Middle frontal gyrus (tissue), 1 donor: ENCODE measurements around the gene TYW1B.
"Not testable (repeated sequence)": the region's sequence is repeated elsewhere in the genome, so short reads cannot be mapped to it uniquely, and the experiment has no call there.

Experiments used
- DNase-seq: peaks from one replicate; pipeline ENCODE4 v3.0.0-alpha.2; 2015; ENCODE audit warnings: low spot score; ENCODE audit errors: extremely low spot score

The TYW1B gene

GRCh38 chr7:72700548-72700947 is 127.5 kb downstream of the TYW1B start:
- not testable (repeated sequence) for DNase-seq

- not testable (repeated sequence) for DNase-seq
These were observed 130.9 kb downstream of the TYW1B start for GRCh38 chr7:72697066-72697465.

DNA sequence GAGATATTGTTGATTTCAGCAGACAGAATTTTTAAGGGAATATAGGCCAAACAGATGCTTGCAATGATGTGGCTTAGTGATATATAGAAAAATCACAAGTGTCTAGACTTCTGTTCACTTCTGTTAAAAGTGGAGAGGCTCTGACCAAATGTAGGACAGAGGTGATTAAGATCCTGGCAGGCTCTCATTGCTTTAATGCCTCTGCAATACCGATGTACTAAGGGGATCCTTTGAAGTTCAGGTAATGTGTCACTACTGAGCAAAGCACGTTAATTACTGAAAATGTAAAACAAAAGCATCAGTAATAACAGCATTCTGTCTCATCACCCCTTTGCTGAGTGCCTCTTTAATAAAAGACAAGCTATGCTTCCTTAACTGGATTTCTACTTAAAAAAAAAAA is 131.4 kb downstream of the TYW1B start:
- DNase-seq, result not testable (repeated sequence)

- not testable (repeated sequence) for DNase-seq
These were observed 132.5 kb downstream of the TYW1B start for GRCh38 chr7:72695482-72695881.

DNA sequence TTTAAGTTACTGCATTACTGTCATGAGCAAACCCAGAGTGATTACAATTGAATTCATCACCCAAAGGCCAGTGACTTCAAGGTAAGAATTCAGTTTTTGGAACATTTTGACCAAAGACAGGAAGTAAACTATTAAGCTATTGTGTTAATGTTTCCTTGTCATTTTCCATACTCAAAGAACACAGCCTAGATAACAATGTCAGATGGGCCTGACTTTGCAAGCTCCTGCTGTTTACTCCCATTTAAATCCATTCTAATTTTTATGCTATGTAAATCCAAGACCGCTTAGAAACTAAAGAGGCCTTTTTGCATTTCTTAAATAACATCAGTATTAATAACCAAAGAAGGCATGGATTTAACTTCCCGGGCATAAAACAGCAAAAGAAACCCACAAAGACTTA is 136.6 kb downstream of the TYW1B start:
- not testable (repeated sequence) for DNase-seq

- not testable (repeated sequence) for DNase-seq
These were observed 137.8 kb downstream of the TYW1B start for GRCh38 chr7:72690177-72690576.

- not testable (repeated sequence) for DNase-seq
These were observed 138.7 kb downstream of the TYW1B start for GRCh38 chr7:72689344-72689743.

GRCh38 chr7:72681211-72681610 is 146.8 kb downstream of the TYW1B start:
- DNase-seq, result not testable (repeated sequence)

DNA sequence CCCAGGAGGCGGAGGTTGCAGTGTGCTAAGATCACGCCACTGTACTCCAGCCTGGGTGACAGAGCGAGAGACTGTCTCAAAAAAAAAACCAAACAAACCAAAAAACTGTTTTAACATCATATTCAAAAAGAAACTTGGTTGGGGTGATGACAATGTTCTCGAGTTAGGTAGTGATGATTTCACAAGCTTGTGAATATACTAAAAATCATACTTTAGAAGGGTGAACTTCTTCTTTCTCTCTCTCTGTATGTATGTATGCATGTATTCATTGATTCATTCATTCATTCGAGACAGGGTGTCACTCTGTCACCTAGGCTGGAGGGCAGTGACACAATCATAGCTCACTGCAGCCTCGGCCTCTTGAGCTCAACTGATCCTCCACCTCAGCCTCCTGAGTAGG is 151.1 kb downstream of the TYW1B start:
- not testable (repeated sequence) for DNase-seq

DNA sequence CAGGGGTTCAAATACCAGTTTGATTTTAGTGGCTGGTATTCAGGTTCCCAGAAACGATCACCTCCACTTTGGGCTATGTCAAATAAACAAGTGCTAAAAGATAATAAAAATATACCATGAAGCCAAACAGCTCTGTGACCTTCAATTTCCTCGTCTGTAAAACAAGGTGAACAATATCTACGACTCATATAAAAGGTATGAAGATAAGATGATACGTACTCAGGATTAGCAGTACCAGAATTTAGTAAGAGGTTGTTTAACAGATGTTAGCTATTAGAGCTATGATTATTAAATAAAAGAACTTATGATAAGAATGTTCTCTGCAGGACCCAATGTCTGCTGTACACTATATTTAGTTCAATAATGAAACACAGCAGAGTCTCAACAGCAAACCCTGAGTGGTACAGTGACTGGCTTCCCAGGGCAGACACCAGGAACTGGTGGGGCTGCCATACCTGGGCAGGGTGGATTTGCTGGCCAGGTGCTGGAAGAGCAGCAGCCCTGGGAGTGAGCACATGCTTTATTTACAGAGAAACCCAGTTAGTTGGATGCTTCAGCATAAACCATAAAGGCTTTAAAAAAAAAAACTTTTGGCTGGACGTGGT is 151.8 kb downstream of the TYW1B start:
- DNase-seq, result not testable (repeated sequence)

GRCh38 chr7:72675686-72676085 is 152.3 kb downstream of the TYW1B start:
- DNase-seq, result not testable (repeated sequence)

GRCh38 chr7:72674394-72674793 is 153.6 kb downstream of the TYW1B start:
- DNase-seq, result no peak

GRCh38 chr7:72670850-72671249 is 157.2 kb downstream of the TYW1B start:
- DNase-seq, result not testable (repeated sequence)

GRCh38 chr7:72668435-72668834 is 159.6 kb downstream of the TYW1B start:
- not testable (repeated sequence) for DNase-seq

DNA sequence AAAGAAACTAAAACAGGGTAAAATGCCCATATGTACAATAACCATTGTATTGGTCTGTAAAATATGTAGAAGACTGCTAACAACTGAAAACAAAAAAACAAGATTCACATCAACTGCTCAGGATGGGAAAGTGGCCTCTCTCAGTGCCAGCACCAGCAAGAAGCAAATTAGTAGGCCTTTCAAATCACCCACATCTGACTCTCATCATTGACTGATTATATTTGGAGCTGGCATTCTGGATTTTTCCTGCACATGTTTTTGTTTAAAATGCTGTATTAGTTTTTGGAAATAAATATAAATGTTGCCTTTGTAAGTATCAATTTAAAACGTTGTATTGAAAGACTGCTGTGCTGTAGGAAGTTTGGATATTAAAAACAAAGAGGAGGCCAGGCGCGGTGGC is 161.0 kb downstream of the TYW1B start:
- not testable (repeated sequence) for DNase-seq

- DNase-seq, result not testable (repeated sequence)
These were observed 179.4 kb downstream of the TYW1B start for GRCh38 chr7:72648574-72648973.

GRCh38 chr7:72643708-72644107 is 184.3 kb downstream of the TYW1B start:
- not testable (repeated sequence) for DNase-seq

DNA sequence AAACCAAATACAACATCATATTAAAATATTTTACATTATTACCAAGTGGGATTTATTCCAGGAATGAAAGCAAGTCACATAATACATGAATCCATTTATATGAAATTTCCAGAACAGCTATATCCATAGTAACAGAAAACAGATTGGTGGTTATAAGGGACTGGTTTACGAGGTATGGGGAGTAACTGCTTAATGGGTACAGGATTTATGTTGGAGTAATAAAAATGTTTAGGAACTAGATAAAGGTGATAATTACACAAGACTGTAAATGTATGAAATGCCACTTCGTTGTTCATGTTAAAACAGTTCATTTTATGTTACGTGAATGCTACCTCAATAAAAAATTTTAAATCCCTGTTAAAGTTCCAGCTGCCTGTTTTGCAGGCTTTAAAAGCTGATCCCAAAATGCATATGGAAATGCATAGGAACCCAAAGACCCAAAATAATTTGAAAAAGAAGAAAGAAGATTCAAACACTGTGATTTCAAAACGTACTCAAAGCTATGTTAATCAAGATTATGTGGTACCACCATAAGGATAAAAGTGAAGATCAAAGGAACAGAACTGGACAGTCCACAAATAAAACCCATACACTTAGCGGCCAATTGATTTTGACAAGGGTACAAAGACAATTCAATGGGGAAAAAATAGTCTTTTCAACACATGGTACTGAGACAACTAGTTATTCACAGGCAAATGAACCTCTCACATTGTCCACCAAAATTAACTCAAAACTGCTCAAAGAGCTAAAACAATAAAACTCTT is 186.3 kb downstream of the TYW1B start:
- not testable (repeated sequence) for DNase-seq

GRCh38 chr7:72640740-72641139 is 187.3 kb downstream of the TYW1B start:
- not testable (repeated sequence) for DNase-seq

DNA sequence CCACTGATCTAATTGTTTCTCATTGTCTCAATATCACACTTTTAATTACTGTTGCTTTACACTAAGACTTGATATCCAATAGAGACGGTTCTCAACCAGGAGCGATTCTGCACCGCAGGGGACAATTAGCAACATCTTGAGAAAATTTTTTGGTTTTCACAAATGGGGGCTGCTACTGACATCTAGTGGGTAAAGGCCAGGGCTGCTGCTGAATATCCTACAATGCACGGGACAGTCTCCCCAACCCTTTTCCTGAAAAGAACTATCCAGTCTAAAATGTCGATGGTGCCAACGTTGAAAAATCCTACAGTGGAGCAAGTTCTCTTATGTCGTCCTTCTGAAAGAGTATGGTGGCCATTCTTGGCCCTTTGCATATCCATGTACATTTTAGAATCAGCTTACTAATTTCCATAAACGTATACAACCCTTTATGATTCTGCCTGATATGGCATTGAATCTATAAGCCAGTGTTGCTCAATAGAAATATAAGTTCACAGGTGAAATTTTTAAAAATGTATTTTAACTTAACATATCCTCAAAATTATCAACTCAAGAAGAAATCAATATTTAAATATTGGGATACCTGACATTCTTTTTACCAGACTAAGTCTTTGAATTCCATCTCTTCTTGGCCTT is 192.6 kb downstream of the TYW1B start:
- not testable (repeated sequence) for DNase-seq

DNA sequence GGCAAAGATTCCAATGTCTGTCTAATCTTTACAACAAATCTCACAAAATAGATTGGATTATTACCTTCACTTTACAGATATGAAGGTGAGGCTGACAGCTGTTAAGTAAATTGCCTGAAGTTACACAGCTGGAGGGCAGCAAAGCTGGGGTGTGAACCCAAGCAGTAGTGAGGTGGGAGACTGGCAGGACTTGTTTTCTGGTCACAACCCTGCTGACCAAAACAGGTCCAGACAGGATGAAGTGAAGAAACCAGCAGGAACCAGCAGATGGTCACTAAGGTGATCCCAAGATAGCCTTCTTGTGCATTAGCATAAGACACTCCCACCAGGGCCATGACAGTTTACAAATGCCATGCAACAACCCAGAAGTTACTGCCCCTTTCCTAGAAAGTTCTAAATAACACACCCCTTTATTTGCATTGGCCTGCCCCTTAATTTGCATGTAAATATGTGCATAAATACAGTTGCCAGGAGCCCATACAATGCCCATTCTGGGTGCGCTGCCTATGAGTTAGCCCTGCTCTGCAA is 195.2 kb downstream of the TYW1B start:
- not testable (repeated sequence) for DNase-seq

DNA sequence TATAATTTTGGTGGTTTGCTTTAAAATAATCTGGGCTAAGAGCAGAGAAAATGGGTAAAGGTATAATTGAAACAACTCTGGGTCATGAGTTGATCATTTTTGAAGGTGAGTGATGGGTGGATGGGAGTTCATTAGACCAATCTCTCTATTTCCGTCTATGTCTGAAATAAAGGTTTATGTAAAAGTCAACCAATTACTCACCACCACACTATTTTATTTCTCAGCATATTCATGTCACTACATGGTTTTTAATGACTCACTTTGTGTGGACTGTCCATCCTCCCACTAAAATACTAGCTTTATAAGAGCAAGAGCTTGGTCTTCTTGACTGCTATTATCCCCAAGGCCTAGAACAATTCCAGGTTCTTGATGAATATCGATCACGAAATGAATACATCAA is 199.6 kb downstream of the TYW1B start:
- DNase-seq, result not testable (repeated sequence)
